LHCN-M2 (cell line): ENCODE data around the gene DNAJC6. TPM values are rescaled to one million over a fixed set of nuclear protein-coding genes. Genes with fewer than 3 reads are reported as not detected.

ENCODE experiments used
- total RNA-seq: library from RNA; depleted of rRNA; stranded (reverse); fragments of >200 nt; gene quantifications from 2 replicates; pipeline ENCODE4 v1.2.3, GENCODE V29; 2014; rRNA removed

DNAJC6 gene
- total RNA-seq, 1 experiment from 2014 or later: 2.9 TPM

Other genes with a start within 250 kb of the DNAJC6 start
- gene AK4, start 161.3 kb upstream of the DNAJC6 start, total RNA-seq: 48.5 and 53.5 TPM in 2 replicates
- 20.2 and 20.7 TPM in 2 replicates for gene LEPR, start 111.1 kb downstream of the DNAJC6 start, total RNA-seq
- gene LEPROT, start 111.1 kb downstream of the DNAJC6 start, total RNA-seq: 37.6 and 58.8 TPM in 2 replicates